Measurements from ENCODE around the gene IPO13.

Gene IPO13

DNA sequence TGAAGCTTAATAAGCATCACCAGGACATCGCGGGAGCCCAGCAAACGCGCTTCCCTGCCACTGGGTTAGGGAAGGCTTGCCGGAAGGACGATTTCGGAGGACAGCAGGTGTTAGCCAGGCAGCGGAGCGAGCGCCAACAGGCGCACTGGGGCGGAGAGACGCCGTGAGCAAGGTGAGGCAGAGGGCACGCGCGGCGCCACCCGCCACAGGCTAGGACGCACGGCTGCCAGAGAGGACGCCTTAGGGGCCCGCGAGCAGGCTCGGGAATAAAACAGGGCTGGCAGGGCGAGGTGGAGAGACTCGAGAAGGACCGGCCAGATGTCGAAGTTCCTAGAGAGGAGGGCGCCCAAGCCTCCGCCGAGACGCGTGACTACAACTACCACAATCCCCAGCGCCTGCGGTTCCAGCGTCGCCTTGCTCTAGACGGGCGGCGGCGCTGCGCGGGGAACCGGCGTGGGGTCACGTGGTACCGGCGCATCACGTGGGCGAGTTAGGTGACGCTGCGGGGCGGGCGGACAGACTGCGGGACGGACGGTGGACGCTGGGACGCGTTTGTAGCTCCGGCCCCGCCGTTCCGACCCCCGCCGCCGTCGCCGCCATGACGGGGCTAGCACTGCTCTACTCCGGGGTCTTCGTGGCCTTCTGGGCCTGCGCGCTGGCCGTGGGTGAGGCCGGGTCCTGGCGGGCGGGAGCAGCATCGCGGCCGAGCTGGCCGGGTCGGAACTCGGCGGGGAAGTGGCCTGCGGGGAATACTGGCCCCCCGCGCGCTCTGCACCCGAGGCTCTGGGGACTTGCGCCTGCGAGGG lies 27.9 kb downstream of the IPO13 start, which contains the start of gene ATP6V0B:
Gene ATP6V0B, plus strand, starts transcription at position 518 of the 806 bp plus-strand sequence. Its CDS starts 81 bp downstream, at position 599.
- DNase-seq (ENCODE audit: low read depth), result peak; percentile 96
- TF ChIP-seq CTCF (IDR thresholded peaks at IDR 0.05; ENCODE audit: insufficient read depth, low read depth, low read length, missing control alignments), result no peak
- H3K4me3 ChIP-seq (ENCODE audit: low read depth, low read length), result peak within 1 kb of the TSS; percentile 88

DNA sequence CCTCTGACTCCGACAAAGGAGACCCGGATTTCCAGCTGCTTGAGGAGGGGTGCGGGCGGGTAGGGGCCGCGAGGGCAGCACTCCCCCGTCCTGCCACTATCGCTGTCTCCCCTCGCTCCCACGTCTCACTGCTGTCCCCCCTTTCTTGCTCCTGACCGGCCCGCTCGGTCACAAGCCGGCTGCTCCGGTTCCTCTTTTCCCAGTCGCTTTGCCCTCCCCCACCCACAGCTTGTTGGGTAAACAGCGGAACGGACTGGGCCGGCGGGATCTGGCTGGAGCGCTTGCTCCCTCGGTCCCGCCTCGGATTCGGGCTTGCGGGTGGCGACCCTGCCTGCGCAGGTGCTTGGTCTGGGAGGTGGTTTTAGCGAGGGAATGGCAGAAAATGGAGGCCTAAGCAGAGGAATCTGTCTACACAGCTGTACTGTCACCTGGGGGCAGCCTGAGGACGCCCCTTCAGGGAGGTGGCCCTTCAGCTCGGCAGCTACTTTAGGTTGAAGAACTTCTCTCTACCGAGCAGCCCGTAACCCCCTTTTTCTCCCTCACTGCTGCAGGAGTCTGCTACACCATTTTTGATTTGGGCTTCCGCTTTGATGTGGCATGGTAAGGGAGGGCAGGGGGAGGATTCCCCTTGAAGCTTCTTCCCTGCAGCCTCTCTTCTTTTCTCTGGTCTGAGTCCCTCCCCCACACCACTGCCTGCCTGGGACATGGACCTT lies 28.7 kb downstream of the IPO13 start:
- H3K4me3 ChIP-seq (ENCODE audit: low read depth, low read length), result peak overlapping the region; percentile 88
- peak; percentile 39 for DNase-seq (ENCODE audit: low read depth)
- TF ChIP-seq CTCF (IDR thresholded peaks at IDR 0.05; ENCODE audit: insufficient read depth, low read depth, low read length, missing control alignments), result no peak

GRCh38 chr1:43976045-43976444 lies 29.3 kb downstream of the IPO13 start:
- no peak for DNase-seq (ENCODE audit: low read depth)
- TF ChIP-seq CTCF (IDR thresholded peaks at IDR 0.05; ENCODE audit: insufficient read depth, low read depth, low read length, missing control alignments), result peak; percentile 2
- H3K4me3 ChIP-seq (ENCODE audit: low read depth, low read length), result peak overlapping the region; percentile 88

- TF ChIP-seq CTCF (IDR thresholded peaks at IDR 0.05; ENCODE audit: insufficient read depth, low read depth, low read length, missing control alignments), result no peak
- DNase-seq (ENCODE audit: low read depth), result no peak
- no peak overlapping the region for H3K4me3 ChIP-seq (ENCODE audit: low read depth, low read length)
These were observed 30.1 kb downstream of the IPO13 start for GRCh38 chr1:43976890-43977289.

GRCh38 chr1:43977376-43978263 lies 30.9 kb downstream of the IPO13 start:
- no peak for DNase-seq (ENCODE audit: low read depth)
- no peak overlapping the region for H3K4me3 ChIP-seq (ENCODE audit: low read depth, low read length)
- TF ChIP-seq CTCF (IDR thresholded peaks at IDR 0.05; ENCODE audit: insufficient read depth, low read depth, low read length, missing control alignments), result no peak

- H3K4me3 ChIP-seq (ENCODE audit: low read depth, low read length), result no peak overlapping the region
- TF ChIP-seq CTCF (IDR thresholded peaks at IDR 0.05; ENCODE audit: insufficient read depth, low read depth, low read length, missing control alignments), result no peak
- no peak for DNase-seq (ENCODE audit: low read depth)
These were observed 31.5 kb downstream of the IPO13 start for GRCh38 chr1:43978264-43978550.
